NB4 (cell line): ENCODE measurements around the gene NRCAM.

ENCODE experiments used
- DNase-seq: peaks from one replicate; pipeline ENCODE4 v3.0.0; 2010; ENCODE audit warnings: low read depth
- H3K4me3 ChIP-seq: one replicate; pipeline ENCODE4 v1.5.1; 2011; ENCODE audit warnings: mild to moderate bottlenecking, low read depth, low read length, moderate library complexity
- MYC ChIP-seq: IDR thresholded peaks from 2 replicates; pipeline ENCODE4 v1.6.1; 2011; ENCODE audit warnings: low read depth, low read length
- POLR2A ChIP-seq: IDR thresholded peaks from 2 replicates; pipeline ENCODE4 v1.6.1; 2011; ENCODE audit warnings: mild to moderate bottlenecking; ENCODE audit not compliant: insufficient read length; ENCODE audit errors: extremely low read depth
- TF ChIP-seq, protein P1 (sequence below): IDR thresholded peaks from one replicate; pipeline ENCODE4 v1.5.1; 2012; ENCODE audit warnings: low read depth, low read length
- TF ChIP-seq, protein P2 (sequence below): IDR thresholded peaks from 2 replicates; pipeline ENCODE4 v1.6.1; 2011; ENCODE audit warnings: low read depth, low read length

The NRCAM gene

DNA sequence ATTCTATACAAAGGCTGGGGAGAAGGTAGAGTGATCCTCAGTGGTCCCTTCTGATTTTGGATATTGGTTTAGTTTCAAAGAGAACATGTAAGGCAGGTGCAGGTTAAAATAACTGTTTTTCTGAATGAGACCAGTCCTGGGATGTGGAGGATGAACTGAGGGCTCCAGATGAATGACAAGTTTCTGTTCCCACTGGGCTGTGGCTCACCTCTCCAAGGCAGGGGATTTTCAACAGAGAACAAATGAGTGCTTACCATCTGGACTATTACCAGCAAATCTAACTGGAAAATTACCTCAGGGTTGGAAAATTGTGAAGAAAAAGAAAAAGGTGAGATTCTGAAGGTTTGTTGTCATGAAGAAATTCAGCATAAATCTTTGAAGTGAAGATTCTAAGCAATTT lies 334.1 kb downstream of the NRCAM start:
- no peak for DNase-seq
- H3K4me3 ChIP-seq: no peak overlapping the region
- TF ChIP-seq POLR2A: no peak
- TF ChIP-seq, protein P1, sequence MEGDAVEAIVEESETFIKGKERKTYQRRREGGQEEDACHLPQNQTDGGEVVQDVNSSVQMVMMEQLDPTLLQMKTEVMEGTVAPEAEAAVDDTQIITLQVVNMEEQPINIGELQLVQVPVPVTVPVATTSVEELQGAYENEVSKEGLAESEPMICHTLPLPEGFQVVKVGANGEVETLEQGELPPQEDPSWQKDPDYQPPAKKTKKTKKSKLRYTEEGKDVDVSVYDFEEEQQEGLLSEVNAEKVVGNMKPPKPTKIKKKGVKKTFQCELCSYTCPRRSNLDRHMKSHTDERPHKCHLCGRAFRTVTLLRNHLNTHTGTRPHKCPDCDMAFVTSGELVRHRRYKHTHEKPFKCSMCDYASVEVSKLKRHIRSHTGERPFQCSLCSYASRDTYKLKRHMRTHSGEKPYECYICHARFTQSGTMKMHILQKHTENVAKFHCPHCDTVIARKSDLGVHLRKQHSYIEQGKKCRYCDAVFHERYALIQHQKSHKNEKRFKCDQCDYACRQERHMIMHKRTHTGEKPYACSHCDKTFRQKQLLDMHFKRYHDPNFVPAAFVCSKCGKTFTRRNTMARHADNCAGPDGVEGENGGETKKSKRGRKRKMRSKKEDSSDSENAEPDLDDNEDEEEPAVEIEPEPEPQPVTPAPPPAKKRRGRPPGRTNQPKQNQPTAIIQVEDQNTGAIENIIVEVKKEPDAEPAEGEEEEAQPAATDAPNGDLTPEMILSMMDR: no peak
- no peak for TF ChIP-seq MYC
- TF ChIP-seq, protein P2, sequence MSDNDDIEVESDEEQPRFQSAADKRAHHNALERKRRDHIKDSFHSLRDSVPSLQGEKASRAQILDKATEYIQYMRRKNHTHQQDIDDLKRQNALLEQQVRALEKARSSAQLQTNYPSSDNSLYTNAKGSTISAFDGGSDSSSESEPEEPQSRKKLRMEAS: no peak

DNA sequence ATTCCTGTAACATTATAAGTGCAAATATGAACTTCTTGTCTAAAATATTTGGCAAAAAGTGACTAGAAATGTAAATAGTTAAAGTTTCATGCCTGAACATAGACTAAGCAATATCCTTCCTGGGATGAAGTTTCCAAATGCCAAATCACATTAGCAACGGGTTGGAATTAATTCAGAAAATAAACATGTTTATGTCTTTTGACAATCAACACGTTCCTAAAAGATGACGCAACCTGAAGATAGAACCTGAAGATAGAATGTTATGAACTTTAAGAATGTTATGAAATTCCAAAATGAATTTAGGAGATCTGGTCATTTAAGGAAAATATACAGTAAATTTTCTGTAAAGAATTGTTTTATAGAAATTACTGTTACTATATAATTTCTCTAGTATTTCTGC lies 335.3 kb downstream of the NRCAM start:
- H3K4me3 ChIP-seq: no peak overlapping the region
- no peak for TF ChIP-seq POLR2A
- TF ChIP-seq, protein P2: no peak
- TF ChIP-seq MYC: no peak
- TF ChIP-seq, protein P1: no peak
- DNase-seq: no peak

DNA sequence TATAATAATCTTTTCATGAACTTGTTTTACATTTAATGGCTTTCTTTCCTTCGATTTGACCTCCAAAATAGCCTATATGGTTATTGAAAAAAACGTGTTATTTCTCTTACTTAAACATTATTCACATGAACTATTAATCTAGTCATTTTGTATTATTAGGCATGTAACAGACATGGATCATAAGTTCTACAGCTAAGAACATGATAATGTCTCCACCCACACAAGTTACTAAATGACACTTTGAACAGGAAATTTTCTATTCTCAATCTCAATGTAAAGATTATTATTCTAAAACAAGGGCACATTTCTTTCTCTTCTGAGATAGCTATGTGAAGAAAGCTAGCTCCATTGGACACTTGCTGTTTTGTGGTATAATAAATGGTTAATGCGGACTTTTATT lies 336.0 kb downstream of the NRCAM start:
- no peak for DNase-seq
- TF ChIP-seq, protein P2: no peak
- TF ChIP-seq, protein P1: no peak
- TF ChIP-seq MYC: no peak
- no peak overlapping the region for H3K4me3 ChIP-seq

DNA sequence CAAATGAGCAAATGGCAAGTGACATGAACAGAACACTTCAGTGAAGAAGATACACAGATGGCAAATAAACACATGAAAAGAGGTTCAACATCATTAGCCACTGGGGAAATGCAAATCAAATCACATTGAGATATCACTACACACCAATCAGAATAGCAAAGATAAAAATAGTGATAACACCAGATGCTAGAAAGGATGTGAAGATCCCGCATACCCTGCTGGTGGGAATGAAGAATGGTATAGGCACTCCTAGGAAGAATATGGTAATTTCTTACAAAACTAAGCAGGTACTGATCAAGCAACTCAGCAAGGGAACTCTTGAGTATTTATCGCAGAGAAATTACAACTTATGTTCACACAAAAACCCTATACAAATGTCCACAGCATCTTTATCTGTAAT lies 337.3 kb downstream of the NRCAM start:
- TF ChIP-seq, protein P2: no peak
- TF ChIP-seq MYC (no peak), POLR2A (no peak)
- TF ChIP-seq, protein P1: no peak
- DNase-seq: no peak
- H3K4me3 ChIP-seq: no peak overlapping the region

DNA sequence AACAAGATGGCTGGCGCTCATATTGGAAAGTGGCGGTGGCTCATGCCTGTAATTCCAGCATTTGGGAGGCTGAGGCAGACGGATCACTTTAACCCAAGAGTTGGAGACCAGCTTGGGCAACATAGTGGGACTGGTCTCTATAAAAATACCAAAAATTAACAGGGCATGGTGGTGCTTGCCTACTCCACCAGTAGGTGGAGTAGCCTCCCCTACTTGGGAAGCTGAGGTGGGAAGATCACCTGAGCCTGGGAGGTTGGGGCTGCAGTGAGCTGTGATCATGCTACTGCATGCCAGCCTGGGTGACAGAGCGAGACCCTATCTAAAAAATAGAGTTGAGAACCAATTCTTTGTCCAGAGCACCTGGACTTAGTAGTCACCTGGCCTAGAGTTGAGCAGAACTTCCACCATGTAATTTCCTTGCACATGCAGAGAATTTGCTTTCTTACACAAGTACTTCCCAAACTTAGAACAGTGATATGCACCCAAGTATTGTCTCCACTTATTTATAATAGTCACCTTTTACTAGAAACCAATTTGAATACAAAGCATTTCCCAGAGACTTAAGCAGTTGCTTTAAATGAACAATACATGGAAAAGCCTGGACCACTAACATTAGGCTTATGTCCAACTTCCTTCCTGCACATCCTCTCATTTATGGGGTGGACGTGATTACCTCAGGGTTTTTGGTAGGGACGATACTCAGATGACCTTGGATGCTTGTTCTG lies 342.0 kb downstream of the NRCAM start:
- TF ChIP-seq POLR2A: no peak
- TF ChIP-seq, protein P1: peak; percentile 83
- peak; percentile 50 for DNase-seq
- H3K4me3 ChIP-seq: no peak overlapping the region

DNA sequence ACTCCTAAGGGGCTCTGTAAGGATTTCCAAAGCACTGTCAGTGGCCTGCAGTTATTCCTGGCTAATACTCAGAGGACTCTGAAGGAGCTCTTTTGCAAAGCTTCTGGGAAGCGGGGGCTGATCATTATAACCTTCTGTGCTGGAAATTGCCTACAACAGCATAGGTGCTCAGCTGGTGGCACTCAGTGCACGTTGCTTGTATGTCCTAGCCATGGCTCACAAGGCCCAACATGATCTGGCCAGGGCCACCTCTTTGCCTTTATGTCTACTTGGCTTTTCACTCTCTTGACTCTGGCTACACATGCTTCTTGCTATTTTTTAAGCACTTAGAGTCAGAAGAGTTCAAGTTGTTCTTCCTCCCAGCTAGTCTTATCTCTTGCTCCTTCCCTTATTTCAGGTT lies 343.6 kb downstream of the NRCAM start:
- H3K4me3 ChIP-seq: no peak overlapping the region
- no peak for DNase-seq
- no peak for TF ChIP-seq MYC
- TF ChIP-seq, protein P2: no peak
- TF ChIP-seq, protein P1: no peak
- no peak for TF ChIP-seq POLR2A
